Stimulated activated naive CD4-positive, alpha-beta T cell (primary cell): ENCODE data around the gene TSHZ2.
"Not testable (repeated sequence)": the region's sequence is repeated elsewhere in the genome, so short reads cannot be mapped to it uniquely, and the experiment has no call there.

Source experiments
- DNase-seq, 6 experiments: peaks; one replicate each; lab custom pipeline; 2025; lab: John Stamatoyannopoulos, UW

Gene TSHZ2

GRCh38 chr20:53411891-53412290, 439.7 kb downstream of the TSHZ2 start:
- no peak for DNase-seq

GRCh38 chr20:53412577-53413185, 440.5 kb downstream of the TSHZ2 start:
- no peak for DNase-seq

- peak in 3 of 6 experiments; percentile 11 to 24 (median 18) for DNase-seq
These were observed 441.1 kb downstream of the TSHZ2 start for GRCh38 chr20:53413186-53413631.

GRCh38 chr20:53413845-53414244, 441.7 kb downstream of the TSHZ2 start:
- not testable (repeated sequence) for DNase-seq

- DNase-seq = no peak
These were observed 447.7 kb downstream of the TSHZ2 start for GRCh38 chr20:53419693-53420460.

GRCh38 chr20:53421343-53421742, 449.2 kb downstream of the TSHZ2 start:
- no peak for DNase-seq

GRCh38 chr20:53422039-53422438, 449.9 kb downstream of the TSHZ2 start:
- no peak for DNase-seq

GRCh38 chr20:53423587-53424146, 451.5 kb downstream of the TSHZ2 start:
- no peak for DNase-seq

GRCh38 chr20:53425481-53425880, 453.3 kb downstream of the TSHZ2 start:
- no peak for DNase-seq

GRCh38 chr20:53425941-53426340, 453.8 kb downstream of the TSHZ2 start:
- DNase-seq = no peak

GRCh38 chr20:53426766-53427312, 454.7 kb downstream of the TSHZ2 start:
- DNase-seq = no peak

- no peak for DNase-seq
These were observed 455.8 kb downstream of the TSHZ2 start for GRCh38 chr20:53427951-53428350.

GRCh38 chr20:53428588-53428987, 456.4 kb downstream of the TSHZ2 start:
- DNase-seq = no peak

GRCh38 chr20:53428996-53429395, 456.8 kb downstream of the TSHZ2 start:
- no peak for DNase-seq

GRCh38 chr20:53434662-53435061, 462.5 kb downstream of the TSHZ2 start:
- DNase-seq = no peak

GRCh38 chr20:53436927-53437326, 464.8 kb downstream of the TSHZ2 start:
- DNase-seq = not testable (repeated sequence)

- DNase-seq = no peak
These were observed 466.2 kb downstream of the TSHZ2 start for GRCh38 chr20:53438368-53438767.

- no peak for DNase-seq
These were observed 466.9 kb downstream of the TSHZ2 start for GRCh38 chr20:53439046-53439445.

GRCh38 chr20:53439616-53440015, 467.5 kb downstream of the TSHZ2 start:
- DNase-seq = no peak

GRCh38 chr20:53444401-53445149, 472.4 kb downstream of the TSHZ2 start:
- no peak for DNase-seq

- no peak for DNase-seq
These were observed 473.2 kb downstream of the TSHZ2 start for GRCh38 chr20:53445321-53445731.

- no peak for DNase-seq
These were observed 473.8 kb downstream of the TSHZ2 start for GRCh38 chr20:53445932-53446331.
